HG02798 (cell line): ENCODE measurements around the gene MTMR1.

Source experiments
- ATAC-seq: cut with Tn5 transposase; IDR thresholded peaks from one replicate; pipeline ENCODE4 v1.9.1; 2021; ENCODE audit warnings: mild to moderate bottlenecking; ENCODE audit not compliant: unreplicated experiment, poor library complexity

The MTMR1 gene

DNA sequence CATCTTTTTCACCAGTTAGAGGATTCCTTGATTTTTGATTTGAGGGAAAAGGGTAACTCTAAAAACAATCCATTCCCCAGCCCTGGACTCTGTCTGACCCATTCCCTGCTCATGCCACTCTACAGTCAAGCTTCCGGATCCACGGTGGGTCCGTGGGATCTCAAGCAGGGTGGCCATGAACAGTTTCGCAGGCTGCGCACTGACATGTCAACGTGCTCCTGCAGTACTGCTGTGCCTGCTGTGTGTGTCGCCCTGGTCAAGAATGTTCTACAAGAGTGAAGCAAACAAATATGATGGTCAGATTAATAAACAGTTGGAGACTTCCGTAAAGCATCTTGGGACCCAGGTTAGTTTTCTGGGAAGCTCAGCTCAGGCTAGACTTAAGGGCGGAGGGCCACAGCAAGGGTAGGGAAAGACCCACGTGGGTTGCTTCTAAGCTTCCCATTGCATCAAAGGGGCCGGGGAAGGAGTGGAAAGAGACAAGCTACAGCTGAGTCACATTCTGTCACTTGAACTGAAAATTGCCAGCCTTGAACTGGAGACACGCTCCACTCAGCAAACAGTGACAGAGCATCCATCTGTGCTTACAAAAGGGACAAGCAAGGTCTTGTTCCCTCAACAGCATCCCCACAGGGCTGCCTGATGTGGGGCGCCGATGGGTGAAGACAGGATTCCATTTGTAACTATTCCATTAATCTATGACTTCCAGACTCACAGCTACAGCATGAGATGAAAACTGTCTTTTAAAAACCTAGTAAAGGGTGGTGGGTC, 81.8 kb downstream of the MTMR1 start:
- ATAC-seq: no peak

DNA sequence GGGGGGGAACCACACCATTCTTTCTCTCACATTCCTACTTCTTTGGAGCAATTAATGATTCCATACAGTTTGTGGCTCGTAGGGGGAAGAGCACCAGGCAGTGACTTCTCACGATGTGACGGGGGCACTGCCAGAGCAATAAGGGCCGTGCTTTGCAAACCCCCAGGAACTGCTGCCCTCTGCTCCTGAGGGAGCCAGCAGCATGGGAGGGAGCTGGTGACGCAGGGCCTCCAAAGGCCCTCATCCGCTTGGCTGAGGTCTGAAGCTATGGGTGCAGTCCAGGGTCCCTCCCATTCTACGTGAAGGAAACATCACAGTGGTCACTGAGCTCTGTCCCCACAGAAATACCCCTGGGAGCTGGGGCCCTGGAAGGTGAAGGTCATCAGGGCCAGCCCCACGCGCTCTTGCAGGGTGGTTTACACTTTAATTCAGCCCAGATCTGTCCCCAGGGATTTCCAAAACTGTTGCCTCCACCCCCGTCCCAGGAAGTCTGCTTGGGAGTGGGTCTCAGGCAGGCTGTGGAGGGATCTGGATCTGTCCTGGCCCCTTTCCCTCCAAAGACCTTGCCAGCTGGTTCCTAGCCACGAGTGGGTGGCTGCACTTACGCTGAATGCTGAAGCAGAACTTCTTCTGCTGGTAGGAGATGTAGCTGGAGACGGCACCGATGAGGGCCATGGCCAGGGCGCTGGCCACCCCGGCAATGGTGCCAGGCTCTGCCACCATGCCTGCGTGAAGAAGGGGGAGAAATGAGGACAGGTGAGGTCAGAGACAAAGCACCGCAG, 82.6 kb downstream of the MTMR1 start:
- ATAC-seq: no peak

DNA sequence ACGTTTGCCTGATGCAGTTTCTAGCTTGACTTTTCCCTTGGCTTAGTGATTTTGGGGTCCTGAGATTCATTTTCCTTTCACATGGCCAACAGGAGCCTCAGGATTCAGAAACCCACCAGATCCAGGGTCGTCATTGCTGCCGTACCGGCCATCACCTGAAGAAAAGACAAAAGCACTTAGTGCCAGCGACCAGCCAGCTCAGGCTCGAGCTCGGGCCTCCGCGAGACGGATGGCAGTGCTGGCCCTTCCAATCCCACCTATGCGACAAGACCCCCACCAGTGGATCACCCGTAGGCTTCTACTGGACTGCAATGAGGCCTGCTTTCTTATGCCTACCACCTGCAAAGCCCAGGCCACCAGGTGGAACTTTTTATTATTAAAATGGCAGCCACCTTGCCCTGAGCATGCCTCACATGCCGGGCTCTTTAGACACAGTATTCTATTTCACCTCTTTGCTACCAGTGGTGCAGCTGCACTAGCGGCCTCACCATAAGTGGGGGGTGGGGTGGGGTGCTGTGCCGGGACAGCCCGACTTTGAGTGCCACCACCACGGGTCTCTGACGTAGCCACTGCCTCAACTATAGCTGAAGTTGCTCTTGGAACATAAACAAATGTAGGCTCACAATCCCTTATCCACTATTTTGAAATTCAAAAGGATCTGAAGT, 84.3 kb downstream of the MTMR1 start:
- ATAC-seq: no peak

DNA sequence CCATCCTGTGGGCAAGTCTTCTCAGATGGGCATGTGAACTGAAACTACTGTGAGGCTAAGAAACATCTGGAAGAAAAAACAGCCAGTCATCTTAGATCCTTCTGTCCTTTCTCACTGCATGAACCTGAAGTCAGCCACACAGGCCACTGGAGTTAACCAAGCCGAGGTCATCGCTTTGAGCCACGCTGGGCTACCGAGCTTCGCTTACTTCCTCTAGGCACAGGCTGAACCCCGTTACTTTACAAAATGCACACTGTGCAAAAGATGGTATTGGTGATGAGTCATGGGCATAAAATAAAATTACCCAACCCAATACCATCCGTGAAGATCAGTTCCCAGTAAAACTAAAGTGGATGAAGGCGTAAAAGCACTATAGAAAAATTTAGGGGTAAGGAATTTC, 86.2 kb downstream of the MTMR1 start:
- no peak for ATAC-seq

DNA sequence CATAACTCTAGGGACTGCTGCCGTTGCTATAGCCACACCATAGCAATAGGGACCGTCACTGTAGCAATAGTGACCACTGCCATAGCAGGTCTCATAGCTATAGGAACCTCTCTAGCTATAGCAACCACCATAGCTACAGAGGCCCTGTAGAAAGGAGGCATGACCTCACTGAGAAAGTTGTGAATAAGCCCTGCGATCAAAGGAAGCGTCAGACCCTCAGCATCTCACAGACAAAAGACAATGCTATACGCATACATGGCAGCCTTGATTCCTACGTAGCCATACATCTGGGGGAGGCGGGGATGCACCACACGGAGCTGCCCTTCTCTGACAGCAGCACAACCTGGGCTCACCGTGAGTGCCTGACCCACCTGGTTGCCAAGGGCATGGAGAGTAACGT, 88.5 kb downstream of the MTMR1 start:
- no peak for ATAC-seq

DNA sequence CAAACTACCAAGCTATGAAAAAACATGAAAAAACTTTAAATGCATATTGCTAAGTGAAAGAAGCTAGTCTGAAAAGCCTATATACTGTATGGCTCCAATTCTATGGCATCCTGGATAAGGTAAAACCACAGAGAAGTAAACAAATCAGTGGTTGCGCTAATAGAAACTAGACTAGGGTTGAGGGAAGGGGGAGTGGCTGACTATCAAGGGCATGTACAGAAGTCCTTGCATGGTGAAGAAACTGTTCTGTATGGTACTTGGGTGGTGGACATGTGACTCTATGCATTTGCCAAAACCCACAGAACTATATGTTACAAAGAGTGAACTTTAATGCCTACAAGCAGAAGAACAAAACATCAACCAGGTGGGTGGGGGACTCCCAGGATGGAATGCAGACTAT, 96.8 kb downstream of the MTMR1 start:
- ATAC-seq: no peak

DNA sequence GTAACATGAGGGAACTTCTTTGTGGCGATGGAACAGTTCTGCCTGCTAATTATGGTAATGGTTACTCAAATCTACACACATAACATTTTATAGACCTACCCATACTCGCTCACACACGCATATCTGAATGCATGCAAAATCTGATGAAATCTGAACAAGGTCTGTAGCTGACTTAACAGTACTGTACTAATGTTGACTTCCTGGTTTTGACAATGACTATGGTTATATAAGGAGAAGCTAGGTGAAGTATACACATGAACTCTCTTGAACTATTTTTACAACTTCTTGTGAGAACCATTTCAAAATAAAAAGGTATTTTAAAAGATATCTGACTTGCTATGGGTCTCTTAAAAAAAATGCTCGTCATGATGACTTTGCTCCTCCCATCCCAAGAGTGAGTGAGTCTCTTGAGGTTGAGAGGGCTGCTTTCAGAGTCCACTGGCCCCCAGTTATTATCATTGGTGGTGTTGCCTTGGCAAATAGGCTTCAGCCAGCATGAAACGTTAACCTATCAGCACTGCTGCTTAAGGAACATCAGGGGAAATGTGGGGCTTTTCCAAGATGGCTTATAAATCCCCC, 99.8 kb downstream of the MTMR1 start:
- ATAC-seq: no peak

DNA sequence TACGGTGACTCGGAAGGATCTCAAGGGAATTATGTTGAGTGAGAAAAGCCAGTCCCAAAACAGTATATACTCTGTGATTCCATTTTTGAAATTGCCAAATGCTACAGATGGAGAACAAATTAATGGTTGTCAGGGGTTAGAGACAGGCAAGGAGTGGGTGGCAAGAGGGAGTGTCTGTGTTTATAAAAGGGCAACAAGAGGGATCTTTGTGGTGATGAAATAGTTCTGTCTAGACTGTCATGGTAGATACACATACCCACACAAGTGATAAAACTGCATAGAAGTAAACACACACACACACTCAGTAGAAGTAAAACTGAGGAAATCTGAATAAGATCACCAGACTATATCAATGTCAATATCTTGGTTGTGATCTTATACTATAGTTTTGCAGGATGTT, 112.5 kb downstream of the MTMR1 start:
- ATAC-seq: no peak

DNA sequence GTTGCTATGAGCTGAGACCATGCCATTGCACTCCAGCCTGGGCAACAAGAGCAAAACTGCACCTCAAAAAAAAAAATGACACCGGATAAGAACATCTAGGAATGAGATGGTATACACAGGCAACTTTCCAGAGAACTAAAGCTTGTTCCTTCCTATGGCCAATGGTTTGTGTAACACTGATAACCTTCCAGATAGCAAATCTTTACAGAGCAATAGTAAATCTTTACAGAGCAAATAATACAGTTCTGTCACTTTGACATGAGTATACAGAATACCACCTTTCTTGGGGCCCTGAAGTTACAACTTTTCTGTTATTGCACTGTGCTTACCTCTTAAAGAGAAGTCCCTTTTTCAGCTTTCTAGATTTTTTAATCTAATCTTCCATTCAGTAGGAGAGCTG, 113.6 kb downstream of the MTMR1 start:
- ATAC-seq: no peak

DNA sequence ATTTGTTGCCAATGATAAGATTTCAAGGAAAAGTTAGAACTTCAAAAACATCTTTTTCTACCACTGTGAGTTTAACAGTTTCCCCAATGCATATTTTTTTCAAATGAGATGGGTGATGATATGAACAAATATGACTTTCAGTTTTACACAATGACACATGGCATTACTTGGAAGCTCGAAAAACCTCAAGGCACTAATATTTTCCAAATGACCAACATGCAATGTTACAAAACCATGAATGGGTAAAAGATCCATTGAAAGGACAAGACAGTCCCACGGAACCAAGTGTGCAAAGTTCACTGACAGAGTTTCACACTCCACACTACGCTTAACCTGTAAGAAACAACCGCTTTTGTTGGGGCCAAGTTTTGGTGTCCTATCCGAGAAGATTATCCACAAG, 120.7 kb downstream of the MTMR1 start:
- no peak for ATAC-seq
